DOHH2 (cell line): ENCODE data around the gene ARHGEF4.

Experiments
- H3F3A ChIP-seq: fragments of 200-600 bp; sonication (generic), shearing (Covaris generic); 2 replicates; pipeline ENCODE4 v1.6.0; 2016; ENCODE audit warnings: antibody characterized with exemption, mild to moderate bottlenecking; ENCODE audit not compliant: control insufficient read depth, insufficient read depth
- H3K27ac ChIP-seq: fragments of 200-600 bp; sonication (generic); 2 replicates; pipeline ENCODE4 v1.5.1; 2014; ENCODE audit warnings: low read depth, mild to moderate bottlenecking, low read length, moderate library complexity
- H3K27me3 ChIP-seq: fragments of 200-600 bp; sonication (generic); 2 replicates; pipeline ENCODE4 v1.6.1; 2014; ENCODE audit warnings: mild to moderate bottlenecking, low read length, mixed read lengths; ENCODE audit not compliant: control insufficient read depth
- H3K36me3 ChIP-seq: fragments of 200-600 bp; sonication (generic); 2 replicates; pipeline ENCODE4 v1.6.1; 2014; ENCODE audit warnings: mild to moderate bottlenecking, low read length, moderate library complexity, mixed read lengths; ENCODE audit not compliant: control insufficient read depth
- H3K4me1 ChIP-seq: fragments of 200-600 bp; sonication (generic); 2 replicates; pipeline ENCODE4 v1.6.1; 2014; ENCODE audit warnings: mild to moderate bottlenecking, low read length, mixed read lengths; ENCODE audit not compliant: control insufficient read depth
- H3K4me2 ChIP-seq: fragments of 200-600 bp; sonication (generic); 2 replicates; pipeline ENCODE4 v1.6.0; 2014; ENCODE audit warnings: mild to moderate bottlenecking, low read length, moderate library complexity
- H3K4me3 ChIP-seq: fragments of 200-600 bp; sonication (generic); 2 replicates; pipeline ENCODE4 v1.5.1; 2014; ENCODE audit warnings: mild to moderate bottlenecking, low read length, mixed read lengths
- H3K79me2 ChIP-seq: fragments of 200-600 bp; sonication (generic); 2 replicates; pipeline ENCODE4 v1.6.1; 2014; ENCODE audit warnings: mild to moderate bottlenecking, low read length, mixed read lengths; ENCODE audit not compliant: control insufficient read depth
- H3K9me2 ChIP-seq: fragments of 200-600 bp; sonication (generic); replicated peaks from 2 replicates; pipeline ENCODE4 v1.6.1; 2014; ENCODE audit warnings: mild to moderate bottlenecking, low read length, mixed read lengths; ENCODE audit not compliant: control insufficient read depth
- H3K9me3 ChIP-seq: fragments of 200-600 bp; sonication (generic); 2 replicates; pipeline ENCODE4 v1.6.1; 2014; ENCODE audit warnings: antibody characterized with exemption, low read length, mixed read lengths; ENCODE audit not compliant: control insufficient read depth, insufficient read depth
- H4K20me1 ChIP-seq: fragments of 200-600 bp; sonication (generic); 2 replicates; pipeline ENCODE4 v1.6.0; 2014; ENCODE audit warnings: low read depth, mild to moderate bottlenecking, antibody characterized with exemption, low read length, moderate library complexity; ENCODE audit not compliant: control insufficient read depth, insufficient read depth
- EZH2phosphoT487 ChIP-seq: fragments of 200-600 bp; sonication (generic); IDR thresholded peaks from 2 replicates; pipeline ENCODE4 v1.6.1; 2017; ENCODE audit warnings: borderline replicate concordance, mild to moderate bottlenecking, antibody characterized with exemption, low read length, moderate library complexity, mixed read lengths
- TF ChIP-seq, protein P1 (sequence below): fragments of 200-600 bp; sonication (generic); IDR thresholded peaks from one replicate; pipeline ENCODE4 v1.5.1; 2014; ENCODE audit warnings: antibody characterized with exemption, mild to moderate bottlenecking, low read depth, low read length; ENCODE audit not compliant: poor library complexity, severe bottlenecking

Gene ARHGEF4

GRCh38 chr2:130928385-130928784, 91.7 kb downstream of the ARHGEF4 start:
- Histone ChIP-seq H3K79me2 (no peaks in the 10 kb centered on the region), H3K36me3 (no peaks in the 10 kb centered on the region), H3K27ac (no peak overlapping the region), H3K27me3 (peaks cover 12% of the 10 kb centered on the region; the same call in 1 of the 2 replicates), H3K4me2 (no peak overlapping the region), H4K20me1 (no peaks in the 10 kb centered on the region), H3K9me3 (no peaks in the 10 kb centered on the region), H3K4me3 (no peak overlapping the region), H3K9me2 (no peaks in the 10 kb centered on the region), H3F3A (no peaks in the 10 kb centered on the region), H3K4me1 (no peaks in the 10 kb centered on the region)
- TF ChIP-seq EZH2phosphoT487, result no peak
- TF ChIP-seq, protein P1, sequence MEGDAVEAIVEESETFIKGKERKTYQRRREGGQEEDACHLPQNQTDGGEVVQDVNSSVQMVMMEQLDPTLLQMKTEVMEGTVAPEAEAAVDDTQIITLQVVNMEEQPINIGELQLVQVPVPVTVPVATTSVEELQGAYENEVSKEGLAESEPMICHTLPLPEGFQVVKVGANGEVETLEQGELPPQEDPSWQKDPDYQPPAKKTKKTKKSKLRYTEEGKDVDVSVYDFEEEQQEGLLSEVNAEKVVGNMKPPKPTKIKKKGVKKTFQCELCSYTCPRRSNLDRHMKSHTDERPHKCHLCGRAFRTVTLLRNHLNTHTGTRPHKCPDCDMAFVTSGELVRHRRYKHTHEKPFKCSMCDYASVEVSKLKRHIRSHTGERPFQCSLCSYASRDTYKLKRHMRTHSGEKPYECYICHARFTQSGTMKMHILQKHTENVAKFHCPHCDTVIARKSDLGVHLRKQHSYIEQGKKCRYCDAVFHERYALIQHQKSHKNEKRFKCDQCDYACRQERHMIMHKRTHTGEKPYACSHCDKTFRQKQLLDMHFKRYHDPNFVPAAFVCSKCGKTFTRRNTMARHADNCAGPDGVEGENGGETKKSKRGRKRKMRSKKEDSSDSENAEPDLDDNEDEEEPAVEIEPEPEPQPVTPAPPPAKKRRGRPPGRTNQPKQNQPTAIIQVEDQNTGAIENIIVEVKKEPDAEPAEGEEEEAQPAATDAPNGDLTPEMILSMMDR, result no peak

- Histone ChIP-seq H4K20me1 (no peaks in the 10 kb centered on the region), H3K27me3 (peaks cover 12% of the 10 kb centered on the region; the same call in 1 of the 2 replicates), H3K4me3 (no peak overlapping the region), H3K4me1 (no peaks in the 10 kb centered on the region), H3K9me3 (no peaks in the 10 kb centered on the region), H3F3A (no peaks in the 10 kb centered on the region), H3K79me2 (no peaks in the 10 kb centered on the region), H3K4me2 (no peak overlapping the region), H3K27ac (no peak overlapping the region), H3K36me3 (no peaks in the 10 kb centered on the region), H3K9me2 (no peaks in the 10 kb centered on the region)
- TF ChIP-seq, protein P1, result no peak
- no peak for TF ChIP-seq EZH2phosphoT487
Observed at GRCh38 chr2:130930740-130931659, 94.3 kb downstream of the ARHGEF4 start.

GRCh38 chr2:130933501-130933900, 96.8 kb downstream of the ARHGEF4 start:
- Histone ChIP-seq H3K4me2 (no peak overlapping the region), H3K27me3 (peaks cover 4% of the 10 kb centered on the region; the same call in 1 of the 2 replicates), H3K36me3 (no peaks in the 10 kb centered on the region), H3K27ac (no peak overlapping the region), H3K4me3 (no peak overlapping the region), H3K4me1 (no peaks in the 10 kb centered on the region), H3K9me3 (no peaks in the 10 kb centered on the region), H3F3A (no peaks in the 10 kb centered on the region), H3K9me2 (no peaks in the 10 kb centered on the region), H3K79me2 (no peaks in the 10 kb centered on the region), H4K20me1 (no peaks in the 10 kb centered on the region)
- TF ChIP-seq EZH2phosphoT487, result no peak
- TF ChIP-seq, protein P1, result no peak
